GM19438 (cell line): Measurements from ENCODE around the gene WEE1.
"Not testable (repeated sequence)": the region's sequence is repeated elsewhere in the genome, so short reads cannot be mapped to it uniquely, and the experiment has no call there.

Experiments
- ATAC-seq: cut with Tn5 transposase; IDR thresholded peaks from one replicate; pipeline ENCODE4 v1.9.1; 2021; ENCODE audit warnings: low read depth; ENCODE audit not compliant: unreplicated experiment

WEE1 gene

DNA sequence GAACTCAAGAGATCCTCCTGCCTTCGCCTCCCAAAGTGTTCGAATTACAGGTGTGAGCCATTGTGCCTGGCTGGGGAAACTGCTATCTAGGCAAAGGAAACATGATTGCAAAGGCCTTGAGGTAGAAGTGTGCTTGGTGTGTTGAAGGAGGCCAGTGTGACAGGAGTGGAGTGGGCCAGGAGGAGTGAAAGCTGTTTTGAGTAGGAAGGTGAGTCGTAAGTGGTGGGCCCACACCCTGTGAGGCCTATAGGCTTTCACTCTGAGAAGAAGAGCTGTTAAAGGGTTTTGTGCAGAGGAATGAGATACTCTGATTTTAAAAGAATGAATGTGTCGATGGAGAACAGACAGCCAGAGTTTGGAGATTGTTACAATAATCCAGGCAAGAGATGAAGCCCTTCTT lies 43.4 kb downstream of the WEE1 start:
- ATAC-seq = no peak

DNA sequence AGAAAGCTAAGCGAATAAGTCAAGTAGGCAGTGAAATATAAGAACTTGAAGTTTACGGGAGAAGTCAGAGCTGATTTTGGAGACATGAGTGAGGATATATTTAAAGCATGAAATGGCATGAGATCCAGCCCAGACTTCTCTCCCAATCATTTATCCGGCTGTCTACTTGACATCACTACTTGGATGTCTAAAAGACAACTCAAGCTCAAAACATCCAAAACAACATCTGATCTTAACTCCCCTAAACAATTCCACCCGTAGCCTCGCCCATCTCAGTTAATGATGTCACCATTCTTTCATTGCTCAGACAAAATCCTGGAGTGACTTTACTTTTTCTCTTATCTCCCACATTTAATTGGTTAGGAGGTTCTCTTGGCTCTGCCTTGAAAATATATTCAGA lies 44.5 kb downstream of the WEE1 start:
- ATAC-seq = no peak

DNA sequence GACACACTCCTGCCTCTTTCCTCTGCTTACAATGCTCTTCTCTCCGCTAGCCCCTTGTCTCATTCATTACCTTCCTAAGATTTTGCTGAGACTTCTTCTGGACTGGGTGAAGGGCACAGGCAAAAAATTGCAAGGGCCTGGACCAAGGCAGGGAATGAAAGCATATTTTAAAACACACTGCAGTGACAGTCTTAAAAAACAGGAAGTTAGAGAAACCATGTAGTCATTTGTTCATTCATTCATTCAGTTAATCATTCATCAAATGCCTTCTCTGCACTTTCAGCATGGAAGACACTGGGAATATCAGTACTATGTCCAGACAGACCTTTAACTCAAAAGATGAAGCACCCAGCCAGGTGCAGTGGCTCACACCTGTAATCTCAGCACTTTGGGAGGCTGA lies 45.5 kb downstream of the WEE1 start:
- no peak for ATAC-seq

DNA sequence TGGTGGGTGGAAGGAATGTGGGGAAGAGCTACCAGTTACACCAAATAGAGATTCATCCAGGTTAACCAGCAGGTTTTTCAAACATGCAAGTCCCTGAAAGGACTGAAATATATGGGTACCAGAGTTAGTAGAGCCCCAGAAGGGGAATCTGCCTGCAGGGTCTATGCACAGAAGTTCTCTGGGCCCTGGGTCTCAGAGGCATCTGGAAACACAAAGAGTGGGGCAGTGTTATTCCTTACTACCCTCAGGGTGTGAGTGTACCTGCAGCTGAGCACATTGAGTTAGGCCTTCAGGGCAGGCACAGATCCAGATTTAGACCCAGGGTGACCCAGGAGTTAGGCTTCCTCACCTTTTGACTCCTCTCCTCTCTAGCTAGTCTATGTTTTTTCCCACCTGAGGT lies 46.5 kb downstream of the WEE1 start:
- no peak for ATAC-seq

DNA sequence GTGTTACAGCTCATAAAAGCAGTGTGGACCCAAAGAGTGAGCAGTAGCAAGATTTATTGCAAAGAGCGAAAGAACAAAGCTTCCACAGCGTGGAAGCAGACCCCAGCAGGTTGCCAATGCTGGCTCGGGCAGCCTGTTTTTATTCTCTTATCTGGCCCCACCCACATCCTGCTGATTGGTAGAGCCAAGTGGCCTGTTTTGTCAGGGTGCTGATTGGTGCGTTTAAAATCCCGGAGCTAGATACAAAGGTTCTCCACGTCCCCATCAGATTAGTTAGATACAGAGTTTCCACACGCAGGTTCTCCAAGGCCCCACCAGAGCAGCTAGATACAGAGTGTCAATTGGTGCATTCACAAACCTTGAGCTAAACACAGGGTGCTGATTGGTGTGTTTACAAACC lies 48.9 kb downstream of the WEE1 start:
- not testable (repeated sequence) for ATAC-seq

DNA sequence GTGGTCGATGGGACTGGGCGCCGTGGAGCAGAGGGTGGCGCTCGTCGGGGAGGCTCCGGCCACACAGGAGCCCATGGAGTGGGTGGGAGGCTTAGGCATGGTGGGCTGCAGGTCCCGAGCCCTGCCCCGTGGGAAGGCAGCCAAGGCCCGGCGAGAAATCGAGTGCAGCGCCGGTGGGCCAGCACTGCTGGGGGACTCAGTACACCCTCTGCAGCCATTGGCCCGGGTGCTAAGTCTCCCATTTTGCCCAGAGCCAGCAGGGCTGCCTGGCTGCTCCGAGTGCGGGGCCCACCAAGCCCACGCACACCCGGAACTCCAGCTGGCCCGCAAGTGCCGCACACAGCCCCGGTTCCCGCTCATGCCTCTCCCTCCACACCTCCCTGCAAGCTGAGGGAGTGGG lies 49.6 kb downstream of the WEE1 start:
- ATAC-seq = not testable (repeated sequence)

DNA sequence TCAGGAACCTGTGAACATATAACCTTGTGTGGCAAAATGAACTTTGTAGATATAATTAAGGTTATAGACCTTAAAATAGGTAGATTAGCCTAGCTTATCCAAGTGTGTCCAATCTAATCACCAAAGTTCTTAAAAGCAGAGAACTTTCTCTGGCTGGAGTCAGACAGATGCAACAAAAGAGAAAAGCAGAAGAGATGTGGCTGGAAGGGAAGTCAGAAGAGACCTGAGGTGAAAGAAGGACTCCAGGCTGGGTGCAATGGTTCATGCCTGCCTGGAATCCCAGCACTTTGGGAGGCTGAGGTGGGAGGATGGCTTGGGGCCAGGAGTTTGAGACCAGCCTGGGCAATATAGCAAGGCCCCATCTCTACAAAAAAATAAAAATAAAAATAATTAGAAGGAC lies 51.0 kb downstream of the WEE1 start:
- ATAC-seq = no peak

DNA sequence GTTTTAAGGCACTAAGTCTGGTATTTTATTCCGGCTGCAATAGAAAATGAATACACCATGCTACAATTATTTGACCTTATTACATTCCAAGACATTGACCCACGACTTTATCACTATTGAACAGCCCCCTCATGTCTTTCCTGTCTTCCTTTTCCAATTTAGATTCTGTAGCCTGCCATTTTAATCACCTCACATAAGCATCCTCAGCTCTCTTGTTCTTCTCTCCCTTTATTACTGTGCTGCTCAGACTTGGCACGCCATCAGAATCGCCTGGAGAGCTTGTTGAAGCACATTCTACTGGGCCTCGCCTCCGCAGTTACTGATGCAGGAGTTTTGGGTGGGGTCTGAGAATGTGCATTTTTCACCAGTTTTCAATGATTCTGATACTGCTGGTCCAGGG lies 51.7 kb downstream of the WEE1 start:
- ATAC-seq = no peak

DNA sequence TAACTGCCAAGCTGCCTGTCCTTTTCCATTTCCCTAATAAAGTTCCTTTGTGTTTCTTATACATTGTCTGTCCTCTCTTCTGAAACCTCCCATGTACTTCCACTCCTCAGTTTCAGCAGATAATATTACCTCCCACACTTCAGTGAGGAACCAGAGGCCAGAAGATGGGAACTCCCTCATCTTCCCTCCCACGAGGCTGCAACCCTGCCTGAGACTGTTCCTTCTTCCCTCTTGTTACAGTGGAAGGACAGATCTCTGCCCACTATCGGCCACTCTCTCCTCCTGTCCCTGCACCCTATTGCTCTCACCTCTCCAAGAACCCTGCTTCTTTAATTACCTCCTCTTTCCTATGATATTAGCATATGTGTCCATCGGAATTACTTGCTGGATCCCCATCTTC lies 52.3 kb downstream of the WEE1 start:
- ATAC-seq = no peak

DNA sequence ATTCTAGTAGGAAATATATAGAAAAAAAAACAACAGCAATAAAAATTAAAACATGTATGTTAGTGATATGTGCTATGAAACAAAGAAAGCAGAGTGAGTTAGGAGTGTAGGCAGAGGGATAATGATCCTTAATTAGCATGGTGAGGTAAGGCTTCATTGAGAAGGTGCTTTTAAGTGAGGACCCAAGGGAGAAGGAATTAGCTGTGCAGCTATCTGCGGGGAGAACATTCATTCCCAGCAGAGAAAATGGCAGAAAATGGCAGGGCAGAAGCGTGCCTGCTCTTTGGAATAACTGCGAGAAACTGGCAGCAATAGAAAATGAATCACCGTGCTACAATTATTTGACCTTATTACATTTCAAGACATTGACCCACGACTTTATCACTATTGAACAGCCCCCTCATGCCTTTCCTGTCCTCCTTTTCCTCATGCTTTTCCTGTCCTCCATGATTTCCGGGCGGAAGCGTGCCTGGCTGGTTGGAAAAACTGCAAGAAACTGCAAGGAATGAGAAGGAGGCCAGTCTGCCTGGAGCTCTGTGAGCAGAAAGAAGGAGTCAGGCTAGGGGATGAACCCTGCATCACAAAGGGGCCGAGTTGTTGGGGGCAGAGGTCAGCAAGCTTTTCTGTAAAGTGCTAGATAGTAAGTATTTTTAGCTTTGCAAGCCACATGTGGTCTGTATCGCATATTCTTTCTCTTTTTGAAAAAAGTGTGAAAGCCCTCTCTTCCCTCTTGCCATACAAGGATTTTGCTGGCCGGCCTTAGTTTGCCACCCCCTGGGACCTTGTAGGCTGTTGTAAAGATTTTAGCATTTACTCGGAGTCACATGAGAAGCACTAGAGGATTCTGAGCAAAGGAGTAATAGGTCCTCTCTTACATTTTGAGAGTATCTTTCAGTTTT lies 53.3 kb downstream of the WEE1 start:
- no peak for ATAC-seq

DNA sequence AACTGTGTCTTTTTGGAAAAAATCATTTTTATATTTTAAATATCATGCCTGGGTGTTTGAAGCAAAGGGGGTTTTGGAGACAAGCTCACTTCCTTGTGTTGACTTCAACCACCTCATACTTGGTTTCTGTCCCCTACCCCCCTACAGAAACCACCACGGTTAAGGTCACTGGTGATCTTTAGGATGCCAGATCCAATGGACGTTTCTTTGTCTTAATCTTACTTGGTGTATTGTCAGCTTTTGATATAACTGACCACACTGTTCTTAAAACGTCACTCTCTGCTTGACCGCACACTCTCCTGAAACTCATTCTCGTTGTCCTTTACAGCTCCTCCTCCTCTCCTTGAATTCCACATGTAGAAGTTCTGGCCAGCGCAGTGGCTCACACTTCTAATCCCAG lies 55.6 kb downstream of the WEE1 start:
- ATAC-seq = no peak

DNA sequence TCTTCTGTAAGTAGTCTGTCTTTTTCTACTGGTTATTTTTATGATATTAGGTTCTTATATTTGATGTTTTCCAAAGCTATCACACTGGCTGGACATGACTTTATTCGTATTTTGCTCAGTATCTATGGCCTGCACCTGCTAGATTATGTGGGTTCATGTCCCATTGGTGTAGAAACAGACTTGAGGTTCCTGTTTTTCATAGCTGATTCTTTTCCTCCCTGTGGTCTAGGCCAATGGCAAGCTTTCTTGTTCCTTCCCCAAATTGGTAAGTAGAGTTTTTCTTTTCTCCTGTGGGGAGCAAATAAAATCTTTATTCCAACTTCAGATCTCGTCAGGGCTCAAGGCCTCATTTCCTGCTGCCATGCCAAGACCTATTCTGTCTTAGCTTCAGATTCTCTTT lies 60.2 kb downstream of the WEE1 start:
- no peak for ATAC-seq

DNA sequence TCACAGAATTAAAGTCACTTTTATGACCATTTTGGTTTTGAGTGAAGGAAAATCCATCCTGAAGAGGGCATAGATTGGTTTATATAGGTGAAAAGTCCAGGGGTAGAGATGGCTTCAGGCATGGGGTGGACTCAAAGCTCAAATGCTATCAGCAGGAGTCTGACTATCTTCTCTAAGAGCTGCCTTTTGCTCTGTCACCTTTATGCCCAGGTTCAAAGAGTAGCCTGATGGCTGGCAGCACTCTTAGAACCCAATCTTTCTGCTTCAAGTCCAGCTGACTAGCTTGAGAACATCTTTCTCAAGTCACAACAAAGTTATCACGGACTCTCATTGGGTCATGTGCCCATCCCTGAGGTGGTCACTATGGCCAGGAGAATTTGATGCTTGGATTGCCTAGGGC lies 63.2 kb downstream of the WEE1 start:
- no peak for ATAC-seq

DNA sequence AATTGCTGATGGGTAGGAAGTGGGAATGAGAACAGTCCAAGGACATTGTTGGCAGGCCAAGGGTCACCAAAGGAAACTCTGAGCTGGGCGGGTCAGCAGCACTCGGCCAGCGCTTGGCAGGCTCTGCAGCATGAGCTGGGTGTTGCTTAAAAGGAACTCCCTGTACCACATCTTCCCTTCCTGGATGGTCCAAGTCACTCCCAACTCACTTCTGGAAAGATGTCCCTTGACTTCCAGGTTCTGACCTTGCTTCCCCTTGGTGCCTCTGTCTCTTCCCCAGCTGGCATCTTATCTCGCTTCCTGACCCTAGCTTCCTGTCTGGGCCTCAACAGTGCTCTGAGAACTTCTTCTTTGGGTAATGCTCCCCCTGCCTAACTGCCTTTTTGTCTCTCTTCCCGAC lies 65.6 kb downstream of the WEE1 start:
- no peak for ATAC-seq
